ENCODE results near the gene NUDT1. TPM values are rescaled to one million over a fixed set of nuclear protein-coding genes. Genes with fewer than 3 reads are reported as not detected.

The NUDT1 gene
- total and polyA plus RNA-seq, 2 donors, result 37.5 to 105 TPM

DNA sequence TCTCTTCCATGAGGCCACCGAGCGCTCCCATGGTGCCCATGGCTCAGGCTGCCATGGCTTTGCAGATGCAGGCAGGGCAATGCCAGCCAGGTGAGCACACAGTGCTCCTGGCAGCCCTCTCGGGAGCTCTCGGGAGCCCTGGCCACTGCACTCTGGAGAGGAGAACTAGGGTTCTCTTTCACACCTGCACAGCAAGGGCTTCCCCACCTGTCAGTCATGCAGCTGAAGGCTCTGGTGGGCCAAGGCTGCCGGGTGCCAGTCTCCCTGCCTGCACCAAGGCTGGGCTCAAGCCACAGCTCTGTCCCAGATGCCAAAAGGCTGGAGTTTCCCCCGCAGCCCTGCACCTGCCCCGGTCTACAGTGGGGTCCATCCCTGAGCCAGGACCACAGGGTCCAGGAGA, 32.6 kb downstream of the NUDT1 start:
- peaks cover 0 to 11% of the 10 kb centered on the region in 2 donors for H3K36me3 ChIP-seq (ENCODE audit: control insufficient read depth in 2 of 2, insufficient read depth in 2 of 2, low read length in 1 of 2)
- no peak overlapping the region for H3K27ac ChIP-seq (ENCODE audit: low read depth in 1 of 2, low read length in 1 of 2)
- no peak overlapping the region for H3K4me3 ChIP-seq (ENCODE audit: low read length in 2 of 2)
- no peaks in the 10 kb centered on the region for H3K9me3 ChIP-seq (ENCODE audit: control insufficient read depth in 2 of 2, insufficient read depth in 1 of 2, low read length in 1 of 2)
- no peaks in the 10 kb centered on the region for H3K27me3 ChIP-seq (ENCODE audit: control insufficient read depth in 2 of 2, insufficient read depth in 1 of 2, low read length in 1 of 2)
- no peak for DNase-seq (ENCODE audit: low read depth in 6 of 9, low spot score in 9 of 9)
- H3K4me1 ChIP-seq (ENCODE audit: control insufficient read depth in 2 of 2, insufficient read depth in 2 of 2, low read length in 2 of 2), result peaks cover 0 to 8% of the 10 kb centered on the region in 2 donors
- WGBS, result over 99% methylated on average over 7 of the region's 7 CpGs

DNA sequence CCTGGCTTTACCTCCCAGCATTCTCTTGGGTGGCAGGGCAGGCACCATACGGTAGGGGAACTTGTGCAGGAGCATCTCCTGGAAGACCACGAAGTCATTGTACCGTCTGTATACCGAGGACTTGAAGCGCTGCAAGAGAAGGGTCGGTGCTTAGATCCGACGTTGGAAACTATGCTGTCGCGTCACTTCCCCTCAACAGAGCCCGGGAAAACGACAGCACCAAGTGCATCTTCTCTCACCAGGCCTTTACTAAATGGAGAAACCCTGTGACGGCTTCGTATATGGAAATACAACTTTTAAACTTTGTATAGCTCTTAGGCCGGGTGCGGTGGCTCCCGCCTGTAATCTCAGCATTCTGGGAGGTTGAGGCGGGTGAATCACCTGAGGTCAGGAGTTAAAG, 33.1 kb downstream of the NUDT1 start:
- WGBS, result 96% methylated on average over 18 of the region's 18 CpGs
- no peak for DNase-seq (ENCODE audit: low read depth in 6 of 9, low spot score in 9 of 9)
- Histone ChIP-seq H3K27ac (ENCODE audit: low read depth in 1 of 2, low read length in 1 of 2) (no peak overlapping the region), H3K36me3 (ENCODE audit: control insufficient read depth in 2 of 2, insufficient read depth in 2 of 2, low read length in 1 of 2) (peaks cover 0 to 11% of the 10 kb centered on the region in 2 donors), H3K9me3 (ENCODE audit: control insufficient read depth in 2 of 2, insufficient read depth in 1 of 2, low read length in 1 of 2) (no peaks in the 10 kb centered on the region), H3K27me3 (ENCODE audit: control insufficient read depth in 2 of 2, insufficient read depth in 1 of 2, low read length in 1 of 2) (no peaks in the 10 kb centered on the region), H3K4me3 (ENCODE audit: low read length in 2 of 2) (no peak overlapping the region), H3K4me1 (ENCODE audit: control insufficient read depth in 2 of 2, insufficient read depth in 2 of 2, low read length in 2 of 2) (peaks cover 0 to 8% of the 10 kb centered on the region in 2 donors)

DNA sequence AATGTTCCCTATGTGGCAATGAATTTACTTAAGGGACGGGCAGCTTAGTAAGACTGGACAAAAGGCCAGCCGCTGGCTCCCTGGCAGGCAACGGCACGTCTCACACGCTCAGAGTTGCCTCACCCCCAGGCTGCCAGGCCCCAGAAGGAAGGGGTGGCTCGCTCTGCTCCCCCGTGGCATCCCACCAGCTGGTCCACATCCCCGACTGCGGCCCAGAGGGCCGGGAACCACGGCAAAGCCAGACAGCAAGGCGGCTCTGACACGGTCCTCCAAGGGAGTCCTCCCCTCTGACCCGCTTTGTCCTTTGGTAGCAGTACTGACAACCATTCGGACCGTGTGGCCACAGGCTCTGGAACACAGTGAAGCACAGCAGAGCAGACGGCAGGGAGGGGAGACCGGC, 34.1 kb downstream of the NUDT1 start:
- Histone ChIP-seq H3K4me3 (ENCODE audit: low read length in 2 of 2) (no peak overlapping the region), H3K27ac (ENCODE audit: low read depth in 1 of 2, low read length in 1 of 2) (no peak overlapping the region), H3K9me3 (ENCODE audit: control insufficient read depth in 2 of 2, insufficient read depth in 1 of 2, low read length in 1 of 2) (no peaks in the 10 kb centered on the region), H3K36me3 (ENCODE audit: control insufficient read depth in 2 of 2, insufficient read depth in 2 of 2, low read length in 1 of 2) (peaks cover 0 to 7% of the 10 kb centered on the region in 2 donors), H3K27me3 (ENCODE audit: control insufficient read depth in 2 of 2, insufficient read depth in 1 of 2, low read length in 1 of 2) (no peaks in the 10 kb centered on the region), H3K4me1 (ENCODE audit: control insufficient read depth in 2 of 2, insufficient read depth in 2 of 2, low read length in 2 of 2) (peaks cover 0 to 4% of the 10 kb centered on the region in 2 donors)
- WGBS, result 98% methylated on average over 18 of the region's 18 CpGs
- no peak for DNase-seq (ENCODE audit: low read depth in 6 of 9, low spot score in 9 of 9)

DNA sequence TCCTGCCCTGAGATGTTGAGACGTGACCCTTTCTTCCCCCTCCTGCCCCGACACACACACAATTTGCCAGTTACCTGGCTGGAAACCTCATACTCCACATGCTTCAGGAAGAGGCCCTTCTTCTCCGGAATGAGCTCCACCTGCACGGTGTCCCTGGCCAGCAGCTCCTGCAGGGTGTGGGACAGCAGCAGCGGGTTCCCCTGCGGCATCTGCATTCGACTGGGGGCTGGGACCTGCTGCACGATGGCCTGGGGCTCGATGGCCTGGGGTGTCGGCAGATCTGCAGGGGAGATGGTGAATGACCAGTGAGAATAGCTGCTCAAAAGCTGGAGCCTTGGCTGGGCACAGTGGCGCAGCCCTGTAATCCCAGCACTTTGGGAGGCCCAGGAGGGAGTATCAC, 36.0 kb downstream of the NUDT1 start:
- no peak for DNase-seq (ENCODE audit: low read depth in 6 of 9, low spot score in 9 of 9)
- no peaks in the 10 kb centered on the region for H3K27me3 ChIP-seq (ENCODE audit: control insufficient read depth in 2 of 2, insufficient read depth in 1 of 2, low read length in 1 of 2)
- 98% methylated on average over 11 of the region's 11 CpGs for WGBS

DNA sequence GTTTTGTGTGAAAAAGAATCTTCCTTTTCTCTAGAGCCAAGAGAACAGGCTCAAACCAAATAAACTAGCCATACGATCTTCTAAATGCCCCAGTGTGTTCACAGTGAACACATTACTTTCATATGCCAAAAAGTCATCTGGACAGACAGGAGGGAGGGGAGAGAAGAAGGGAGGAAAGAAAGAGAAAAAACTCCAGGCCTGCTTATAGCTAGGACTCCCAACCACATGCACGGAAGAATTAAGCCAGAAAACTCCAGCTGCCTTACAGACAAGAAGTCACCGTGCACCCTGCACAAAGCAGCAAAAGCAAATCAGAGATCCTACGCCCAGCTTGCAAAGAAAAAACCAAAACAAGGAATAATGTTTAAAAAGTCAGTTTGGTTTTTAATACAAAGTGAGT, 37.9 kb downstream of the NUDT1 start:
- 32% methylated on average over 4 of the region's 4 CpGs for WGBS
- H3K36me3 ChIP-seq (ENCODE audit: control insufficient read depth in 2 of 2, insufficient read depth in 2 of 2, low read length in 1 of 2), result peaks cover 0 to 4% of the 10 kb centered on the region in 2 donors
- no peaks in the 10 kb centered on the region for H3K9me3 ChIP-seq (ENCODE audit: control insufficient read depth in 2 of 2, insufficient read depth in 1 of 2, low read length in 1 of 2)
- peaks cover 0 to 9% of the 10 kb centered on the region in 2 donors for H3K4me1 ChIP-seq (ENCODE audit: control insufficient read depth in 2 of 2, insufficient read depth in 2 of 2, low read length in 2 of 2)
- peak in 1 of 9 donors; percentile 13 for DNase-seq (ENCODE audit: low read depth in 6 of 9, low spot score in 9 of 9)
- no peak overlapping the region for H3K4me3 ChIP-seq (ENCODE audit: low read length in 2 of 2)
- no peaks in the 10 kb centered on the region for H3K27me3 ChIP-seq (ENCODE audit: control insufficient read depth in 2 of 2, insufficient read depth in 1 of 2, low read length in 1 of 2)
- H3K27ac ChIP-seq (ENCODE audit: low read depth in 1 of 2, low read length in 1 of 2), result no peak overlapping the region

More for the DNA sequence above, 36.0 kb downstream of the NUDT1 start:
- H3K9me3 ChIP-seq (ENCODE audit: control insufficient read depth in 2 of 2, insufficient read depth in 1 of 2, low read length in 1 of 2), result no peaks in the 10 kb centered on the region
- no peak overlapping the region for H3K4me3 ChIP-seq (ENCODE audit: low read length in 2 of 2)
- H3K36me3 ChIP-seq (ENCODE audit: control insufficient read depth in 2 of 2, insufficient read depth in 2 of 2, low read length in 1 of 2), result peaks cover 0 to 4% of the 10 kb centered on the region in 2 donors
- H3K27ac ChIP-seq (ENCODE audit: low read depth in 1 of 2, low read length in 1 of 2), result no peak overlapping the region
- peaks cover 0 to 9% of the 10 kb centered on the region in 2 donors for H3K4me1 ChIP-seq (ENCODE audit: control insufficient read depth in 2 of 2, insufficient read depth in 2 of 2, low read length in 2 of 2)

DNA sequence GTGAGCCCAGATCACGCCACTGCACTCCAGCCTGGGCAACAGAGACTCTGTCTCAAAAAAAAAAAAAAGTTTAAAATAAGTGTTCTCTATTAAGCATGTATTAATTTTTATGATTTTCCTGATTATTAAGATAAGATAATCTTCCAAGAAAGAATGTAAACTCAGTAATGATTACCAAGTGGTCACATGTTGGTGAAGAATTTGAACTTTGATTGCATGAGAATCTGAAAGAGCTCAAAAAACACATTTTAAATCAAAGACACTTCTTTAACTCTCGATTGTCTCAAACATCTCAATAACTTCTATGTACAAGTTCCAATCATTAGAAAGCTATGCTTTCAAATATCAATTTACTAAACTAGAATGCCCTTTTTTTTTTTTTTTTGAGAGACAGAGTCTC, 38.4 kb downstream of the NUDT1 start:
- peaks cover 0 to 4% of the 10 kb centered on the region in 2 donors for H3K36me3 ChIP-seq (ENCODE audit: control insufficient read depth in 2 of 2, insufficient read depth in 2 of 2, low read length in 1 of 2)
- peaks cover 0 to 9% of the 10 kb centered on the region in 2 donors for H3K4me1 ChIP-seq (ENCODE audit: control insufficient read depth in 2 of 2, insufficient read depth in 2 of 2, low read length in 2 of 2)
- H3K27ac ChIP-seq (ENCODE audit: low read depth in 1 of 2, low read length in 1 of 2), result no peak overlapping the region
- WGBS, result 48% methylated on average over 2 of the region's 2 CpGs
- no peaks in the 10 kb centered on the region for H3K27me3 ChIP-seq (ENCODE audit: control insufficient read depth in 2 of 2, insufficient read depth in 1 of 2, low read length in 1 of 2)
- H3K4me3 ChIP-seq (ENCODE audit: low read length in 2 of 2), result no peak overlapping the region
- H3K9me3 ChIP-seq (ENCODE audit: control insufficient read depth in 2 of 2, insufficient read depth in 1 of 2, low read length in 1 of 2), result no peaks in the 10 kb centered on the region
- no peak for DNase-seq (ENCODE audit: low read depth in 6 of 9, low spot score in 9 of 9)

DNA sequence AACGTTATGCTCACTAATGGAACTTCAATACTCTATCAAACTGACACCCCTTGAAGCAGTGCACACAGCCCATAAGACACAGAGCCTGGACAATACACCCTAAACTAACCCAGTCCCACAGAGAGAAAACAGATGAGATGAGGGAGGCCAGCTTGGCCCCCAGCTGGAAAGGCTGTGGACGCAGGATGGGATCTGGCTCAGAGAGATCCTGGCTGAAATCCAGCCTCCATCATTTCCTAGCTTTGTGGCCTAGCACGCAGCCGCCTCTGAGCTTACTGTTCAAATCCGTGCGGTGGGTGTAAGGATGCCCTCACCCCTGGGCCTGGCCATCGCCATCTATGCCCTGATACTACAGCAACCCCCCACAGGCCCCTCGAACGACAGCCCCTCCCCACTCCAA, 39.5 kb downstream of the NUDT1 start:
- DNase-seq (ENCODE audit: low read depth in 6 of 9, low spot score in 9 of 9), result no peak
- H3K27ac ChIP-seq (ENCODE audit: low read depth in 1 of 2, low read length in 1 of 2), result no peak overlapping the region

DNA sequence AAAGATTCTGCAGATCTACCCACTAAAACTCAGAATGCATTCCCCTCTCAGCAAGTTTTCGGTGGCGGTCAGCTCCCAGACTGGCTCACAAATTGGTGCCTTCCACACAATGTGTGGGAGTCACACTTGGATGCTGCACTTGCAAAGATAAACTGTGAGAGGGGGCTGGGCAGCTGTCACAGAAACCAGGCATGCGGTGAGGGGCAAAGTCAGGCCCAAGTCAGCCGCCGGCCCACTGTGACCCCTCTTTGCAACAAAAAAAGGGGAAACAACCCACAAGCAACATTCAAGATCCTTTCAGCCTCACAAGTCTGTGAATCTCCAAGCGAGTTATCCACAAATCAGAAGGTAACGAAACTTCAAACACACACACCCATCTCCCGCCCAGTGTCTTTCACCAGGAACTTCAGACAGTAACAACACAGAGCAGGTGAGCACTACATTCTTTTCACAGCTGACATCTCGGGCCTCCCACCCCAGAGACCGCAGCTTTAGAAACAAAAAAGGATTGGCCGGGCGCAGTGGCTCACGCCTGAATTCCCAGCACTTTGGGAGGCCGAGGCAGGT, 40.2 kb downstream of the NUDT1 start:
- DNase-seq (ENCODE audit: low read depth in 6 of 9, low spot score in 9 of 9), result no peak
- Histone ChIP-seq H3K27ac (ENCODE audit: low read depth in 1 of 2, low read length in 1 of 2) (no peak overlapping the region), H3K4me1 (ENCODE audit: control insufficient read depth in 2 of 2, insufficient read depth in 2 of 2, low read length in 2 of 2) (peaks cover 0 to 9% of the 10 kb centered on the region in 2 donors), H3K9me3 (ENCODE audit: control insufficient read depth in 2 of 2, insufficient read depth in 1 of 2, low read length in 1 of 2) (no peaks in the 10 kb centered on the region), H3K36me3 (ENCODE audit: control insufficient read depth in 2 of 2, insufficient read depth in 2 of 2, low read length in 1 of 2) (peaks cover 0 to 4% of the 10 kb centered on the region in 2 donors), H3K4me3 (ENCODE audit: low read length in 2 of 2) (no peak overlapping the region), H3K27me3 (ENCODE audit: control insufficient read depth in 2 of 2, insufficient read depth in 1 of 2, low read length in 1 of 2) (no peaks in the 10 kb centered on the region)
- WGBS, result 92% methylated on average over 14 of the region's 14 CpGs

More for the DNA sequence above, 39.5 kb downstream of the NUDT1 start:
- peaks cover 0 to 9% of the 10 kb centered on the region in 2 donors for H3K4me1 ChIP-seq (ENCODE audit: control insufficient read depth in 2 of 2, insufficient read depth in 2 of 2, low read length in 2 of 2)
- WGBS, result 92% methylated on average over 9 of the region's 9 CpGs
- no peaks in the 10 kb centered on the region for H3K9me3 ChIP-seq (ENCODE audit: control insufficient read depth in 2 of 2, insufficient read depth in 1 of 2, low read length in 1 of 2)
- H3K36me3 ChIP-seq (ENCODE audit: control insufficient read depth in 2 of 2, insufficient read depth in 2 of 2, low read length in 1 of 2), result peaks cover 0 to 4% of the 10 kb centered on the region in 2 donors
- no peaks in the 10 kb centered on the region for H3K27me3 ChIP-seq (ENCODE audit: control insufficient read depth in 2 of 2, insufficient read depth in 1 of 2, low read length in 1 of 2)
- no peak overlapping the region for H3K4me3 ChIP-seq (ENCODE audit: low read length in 2 of 2)

DNA sequence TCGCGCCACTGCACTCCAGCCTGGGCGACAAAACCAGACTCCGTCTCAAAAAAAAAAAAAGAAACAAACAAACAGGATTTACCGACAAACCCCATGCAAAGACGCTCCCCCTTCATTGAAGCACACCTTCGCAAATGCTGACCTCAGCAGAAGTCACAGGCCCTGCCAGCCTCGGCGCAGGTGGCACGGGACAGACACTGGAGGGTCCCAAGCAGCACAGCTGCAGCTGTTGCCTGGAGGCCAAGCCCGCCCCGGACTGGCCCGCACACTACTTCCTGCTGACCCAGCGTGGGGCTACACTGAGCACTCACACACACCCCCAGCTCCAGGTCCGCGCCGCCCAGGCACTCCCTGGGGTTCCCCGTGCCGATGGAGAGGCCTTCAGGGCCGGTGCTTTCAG, 41.0 kb downstream of the NUDT1 start:
- no peak for DNase-seq (ENCODE audit: low read depth in 6 of 9, low spot score in 9 of 9)
- no peak overlapping the region for H3K4me3 ChIP-seq (ENCODE audit: low read length in 2 of 2)

More for the DNA sequence above, 41.0 kb downstream of the NUDT1 start:
- WGBS, result 97% methylated on average over 20 of the region's 20 CpGs
- Histone ChIP-seq H3K27ac (ENCODE audit: low read depth in 1 of 2, low read length in 1 of 2) (no peak overlapping the region), H3K36me3 (ENCODE audit: control insufficient read depth in 2 of 2, insufficient read depth in 2 of 2, low read length in 1 of 2) (no peaks in the 10 kb centered on the region), H3K4me1 (ENCODE audit: control insufficient read depth in 2 of 2, insufficient read depth in 2 of 2, low read length in 2 of 2) (peaks cover 0 to 9% of the 10 kb centered on the region in 2 donors), H3K9me3 (ENCODE audit: control insufficient read depth in 2 of 2, insufficient read depth in 1 of 2, low read length in 1 of 2) (no peaks in the 10 kb centered on the region), H3K27me3 (ENCODE audit: control insufficient read depth in 2 of 2, insufficient read depth in 1 of 2, low read length in 1 of 2) (no peaks in the 10 kb centered on the region)

All from thymus (tissue), 11 donors.